Measurements from ENCODE around the gene ALK.
"Not testable (repeated sequence)": the region's sequence is repeated elsewhere in the genome, so short reads cannot be mapped to it uniquely, and the experiment has no call there.

The ALK gene

GRCh38 chr2:29837925-29838324, 83.5 kb downstream of the ALK start:
- no peak for DNase-seq

- DNase-seq = no peak
Observed at GRCh38 chr2:29834624-29835023, 86.8 kb downstream of the ALK start.

GRCh38 chr2:29834036-29834540, 87.3 kb downstream of the ALK start:
- no peak for DNase-seq

GRCh38 chr2:29831560-29831959, 89.8 kb downstream of the ALK start:
- DNase-seq = no peak

- no peak for DNase-seq
Observed at GRCh38 chr2:29829841-29830240, 91.5 kb downstream of the ALK start.

- DNase-seq = not testable (repeated sequence)
Observed at GRCh38 chr2:29824145-29824544, 97.2 kb downstream of the ALK start.

- no peak for DNase-seq
Observed at GRCh38 chr2:29821591-29821990, 99.8 kb downstream of the ALK start.

GRCh38 chr2:29819570-29819969, 101.8 kb downstream of the ALK start:
- DNase-seq = no peak

GRCh38 chr2:29817801-29818680, 103.3 kb downstream of the ALK start:
- no peak for DNase-seq

- DNase-seq = no peak
Observed at GRCh38 chr2:29817299-29817698, 104.1 kb downstream of the ALK start.

GRCh38 chr2:29816651-29817050, 104.7 kb downstream of the ALK start:
- no peak for DNase-seq

GRCh38 chr2:29811378-29811777, 110.0 kb downstream of the ALK start:
- DNase-seq = no peak

GRCh38 chr2:29810956-29811355, 110.4 kb downstream of the ALK start:
- DNase-seq = no peak

- no peak for DNase-seq
Observed at GRCh38 chr2:29808321-29808720, 113.1 kb downstream of the ALK start.

- DNase-seq = no peak
Observed at GRCh38 chr2:29807082-29807481, 114.3 kb downstream of the ALK start.

GRCh38 chr2:29806461-29806860, 114.9 kb downstream of the ALK start:
- DNase-seq = no peak

GRCh38 chr2:29804671-29805070, 116.7 kb downstream of the ALK start:
- no peak for DNase-seq

GRCh38 chr2:29803537-29803936, 117.8 kb downstream of the ALK start:
- no peak for DNase-seq

- no peak for DNase-seq
Observed at GRCh38 chr2:29802986-29803385, 118.4 kb downstream of the ALK start.

GRCh38 chr2:29799628-29800027, 121.8 kb downstream of the ALK start:
- no peak for DNase-seq

- no peak for DNase-seq
Observed at GRCh38 chr2:29797916-29798315, 123.5 kb downstream of the ALK start.

GRCh38 chr2:29796446-29796845, 124.9 kb downstream of the ALK start:
- DNase-seq = no peak

- DNase-seq = no peak
Observed at GRCh38 chr2:29789911-29790485, 131.4 kb downstream of the ALK start.

All from T-helper 1 cell (primary cell).